ENCODE results near the gene MYG1. TPM values are rescaled to one million over a fixed set of nuclear protein-coding genes. Genes with fewer than 3 reads are reported as not detected.

The MYG1 gene
- total RNA-seq, 2 donors from 2014 or later: 48.1 to 75.4 TPM

- Histone ChIP-seq H3K27ac (no peak overlapping the region), H3K9me3 (no peaks in the 10 kb centered on the region), H3K4me3 (no peak overlapping the region), H3K27me3 (replicated peaks; ENCODE audit: insufficient read depth) (no peaks in the 10 kb centered on the region), H3K4me1 (replicated peaks) (peaks cover 24% of the 10 kb centered on the region), H3K36me3 (peaks cover 0 to 5% of the 10 kb centered on the region in 2 donors)
- intact Hi-C loops (cut with DNase I): loop anchor here (5.0 kb wide), 1 partner anchor 42 kb away; the partner anchor contains the start of genes MYG1 and PFDN5
- 88% methylated on average over 1 of the region's 1 CpG for WGBS
- TF ChIP-seq POLR2AphosphoS5 (IDR thresholded peaks at IDR 0.05) (no peak), CTCF (IDR thresholded peaks at IDR 0.05) (no peak), POLR2A (IDR thresholded peaks at IDR 0.05) (no peak)
- DNase-seq (ENCODE audit: low spot score): no peak
Observed at GRCh38 chr12:53254816-53255545, 44.5 kb upstream of the MYG1 start.

GRCh38 chr12:53255996-53256395, 43.5 kb upstream of the MYG1 start:
- no peak overlapping the region for H3K27ac ChIP-seq
- intact Hi-C loops (cut with DNase I): no loop called here
- H3K4me1 ChIP-seq (replicated peaks): peaks cover 18% of the 10 kb centered on the region
- no peak for DNase-seq (ENCODE audit: low spot score)
- no peak overlapping the region for H3K4me3 ChIP-seq
- no peak for TF ChIP-seq POLR2AphosphoS5 (IDR thresholded peaks at IDR 0.05)
- TF ChIP-seq CTCF (IDR thresholded peaks at IDR 0.05): no peak
- TF ChIP-seq POLR2A (IDR thresholded peaks at IDR 0.05): no peak
- H3K9me3 ChIP-seq: no peaks in the 10 kb centered on the region
- H3K27me3 ChIP-seq (replicated peaks; ENCODE audit: insufficient read depth): no peaks in the 10 kb centered on the region
- 81% methylated on average over 3 of the region's 3 CpGs for WGBS
- peaks cover 0 to 5% of the 10 kb centered on the region in 2 donors for H3K36me3 ChIP-seq

GRCh38 chr12:53258541-53259539, 40.7 kb upstream of the MYG1 start:
- H3K9me3 ChIP-seq: no peaks in the 10 kb centered on the region
- WGBS: 63% methylated on average over 7 of the region's 7 CpGs
- intact Hi-C loops (cut with DNase I): no loop called here
- H3K36me3 ChIP-seq: peaks cover 0 to 5% of the 10 kb centered on the region in 2 donors
- DNase-seq (ENCODE audit: low spot score): no peak
- TF ChIP-seq POLR2AphosphoS5 (IDR thresholded peaks at IDR 0.05) (no peak), POLR2A (IDR thresholded peaks at IDR 0.05) (no peak), CTCF (IDR thresholded peaks at IDR 0.05) (no peak)
- H3K4me3 ChIP-seq: no peak overlapping the region
- peaks cover under 1% of the 10 kb centered on the region for H3K4me1 ChIP-seq (replicated peaks)
- H3K27me3 ChIP-seq (replicated peaks; ENCODE audit: insufficient read depth): no peaks in the 10 kb centered on the region
- no peak overlapping the region for H3K27ac ChIP-seq

GRCh38 chr12:53259891-53260290, 39.6 kb upstream of the MYG1 start:
- TF ChIP-seq POLR2A (IDR thresholded peaks at IDR 0.05): no peak
- no peak for TF ChIP-seq CTCF (IDR thresholded peaks at IDR 0.05)
- TF ChIP-seq POLR2AphosphoS5 (IDR thresholded peaks at IDR 0.05): no peak
- no peak overlapping the region for H3K27ac ChIP-seq
- 87% methylated on average over 6 of the region's 6 CpGs for WGBS
- no peaks in the 10 kb centered on the region for H3K27me3 ChIP-seq (replicated peaks; ENCODE audit: insufficient read depth)
- no peak for DNase-seq (ENCODE audit: low spot score)
- intact Hi-C loops (cut with DNase I): no loop called here
- H3K4me1 ChIP-seq (replicated peaks): no peaks in the 10 kb centered on the region
- H3K4me3 ChIP-seq: no peak overlapping the region
- H3K9me3 ChIP-seq: no peaks in the 10 kb centered on the region
- H3K36me3 ChIP-seq: peaks cover 0 to under 1% of the 10 kb centered on the region in 2 donors

Data from prostate gland (tissue), 2 donors.